Measurements from ENCODE around the gene CD36. TPM values are rescaled to one million over a fixed set of nuclear protein-coding genes. Genes with fewer than 3 reads are reported as not detected.
A peak's percentile ranks its signal among the peaks of the same experiment; 100 is the strongest.

The CD36 gene
- total RNA-seq, 1 experiment from 2014 or later = 0.39 TPM

DNA sequence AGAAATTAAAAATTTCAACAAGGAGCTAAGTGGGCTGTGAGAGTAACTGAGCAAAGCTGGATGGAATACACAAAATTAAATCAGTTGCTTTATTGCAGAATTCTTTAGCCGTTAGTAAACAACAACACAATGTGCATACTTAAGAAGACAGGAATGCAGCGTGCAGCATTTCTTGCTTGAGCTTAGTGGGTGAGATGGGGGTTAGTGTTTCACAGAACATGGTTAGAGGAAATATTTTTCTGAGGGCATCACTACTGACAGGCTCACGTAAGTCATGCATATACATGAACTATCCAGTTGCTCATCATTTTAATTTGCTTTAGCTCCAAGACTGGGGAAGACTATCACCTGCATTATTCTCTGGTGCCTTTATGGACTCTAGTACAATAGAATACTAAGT lies 80.8 kb downstream of the CD36 start:
- Histone ChIP-seq H3K27me3 (replicated peaks; ENCODE audit: insufficient read depth, low read depth, low read length, poor library complexity) (no peaks in the 10 kb centered on the region), H3K4me3 (ENCODE audit: low read depth, low read length, poor library complexity, severe bottlenecking) (no peak overlapping the region), H3K27ac (ENCODE audit: low read depth, low read length, poor library complexity, severe bottlenecking) (no peak overlapping the region), H3K9me3 (ENCODE audit: low read depth, low read length, poor library complexity, severe bottlenecking) (no peaks in the 10 kb centered on the region), H3K4me1 (ENCODE audit: insufficient read depth, low read length, poor library complexity, severe bottlenecking) (peaks cover 23% of the 10 kb centered on the region), H3K36me3 (ENCODE audit: insufficient read depth, low read length, poor library complexity, severe bottlenecking) (no peaks in the 10 kb centered on the region)
- ChIA-PET POLR2A (ENCODE audit: low non-redundant PET) (no interaction called here), CTCF (no interaction called here)
- no peak for DNase-seq (ENCODE audit: low spot score)
- TF ChIP-seq CTCF (conservative IDR thresholded peaks at IDR 0.05; ENCODE audit: low read depth, low read length) = no peak
- no peak for TF ChIP-seq EZH2 (IDR thresholded peaks at IDR 0.05; ENCODE audit: borderline replicate concordance, low read depth, low read length, poor library complexity, severe bottlenecking)
- intact Hi-C loops (cut with micrococcal nuclease; ENCODE audit: unreplicated experiment) = no loop called here
- BruUV-seq (replicated peaks) = no TSS peak

DNA sequence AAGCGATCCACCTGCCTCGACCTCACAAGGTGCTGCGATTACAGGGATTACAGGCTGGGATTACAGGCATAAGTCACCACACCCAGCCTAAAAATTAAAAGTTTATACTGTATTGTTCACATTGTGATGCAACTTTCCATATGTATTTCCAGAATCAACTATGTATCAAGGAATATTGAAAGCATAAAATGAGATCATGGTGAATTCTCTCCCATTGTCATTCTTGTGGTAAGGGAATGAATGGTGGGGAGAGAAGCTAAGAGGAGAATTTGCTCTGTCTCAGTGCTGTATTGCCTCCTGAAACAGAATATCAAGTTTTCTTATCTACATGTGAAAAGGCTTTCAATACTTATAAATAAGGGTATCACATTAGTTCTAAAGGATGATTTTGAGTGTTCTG lies 81.7 kb downstream of the CD36 start:
- Histone ChIP-seq H3K27me3 (replicated peaks; ENCODE audit: insufficient read depth, low read depth, low read length, poor library complexity) (no peaks in the 10 kb centered on the region), H3K4me1 (ENCODE audit: insufficient read depth, low read length, poor library complexity, severe bottlenecking) (peaks cover 31% of the 10 kb centered on the region), H3K36me3 (ENCODE audit: insufficient read depth, low read length, poor library complexity, severe bottlenecking) (no peaks in the 10 kb centered on the region), H3K9me3 (ENCODE audit: low read depth, low read length, poor library complexity, severe bottlenecking) (no peaks in the 10 kb centered on the region), H3K4me3 (ENCODE audit: low read depth, low read length, poor library complexity, severe bottlenecking) (no peak overlapping the region), H3K27ac (ENCODE audit: low read depth, low read length, poor library complexity, severe bottlenecking) (no peak overlapping the region)
- intact Hi-C loops (cut with micrococcal nuclease; ENCODE audit: unreplicated experiment) = no loop called here
- no peak for TF ChIP-seq CTCF (conservative IDR thresholded peaks at IDR 0.05; ENCODE audit: low read depth, low read length)
- no peak for TF ChIP-seq EZH2 (IDR thresholded peaks at IDR 0.05; ENCODE audit: borderline replicate concordance, low read depth, low read length, poor library complexity, severe bottlenecking)
- no peak for DNase-seq (ENCODE audit: low spot score)
- no TSS peak for BruUV-seq (replicated peaks)
- CTCF ChIA-PET = no interaction called here
- POLR2A ChIA-PET (ENCODE audit: low non-redundant PET) = no interaction called here

GRCh38 chr7:80721883-80722615 lies 83.6 kb downstream of the CD36 start:
- ChIA-PET CTCF (no interaction called here), POLR2A (ENCODE audit: low non-redundant PET) (interaction anchor here (0.6 kb wide), 1 partner anchor 180 kb away, joined by 3 read pairs; no protein-coding TSS in a partner anchor)
- BruUV-seq (replicated peaks) = no TSS peak
- no peaks in the 10 kb centered on the region for H3K9me3 ChIP-seq (ENCODE audit: low read depth, low read length, poor library complexity, severe bottlenecking)
- H3K27me3 ChIP-seq (replicated peaks; ENCODE audit: insufficient read depth, low read depth, low read length, poor library complexity) = no peaks in the 10 kb centered on the region
- TF ChIP-seq EZH2 (IDR thresholded peaks at IDR 0.05; ENCODE audit: borderline replicate concordance, low read depth, low read length, poor library complexity, severe bottlenecking) (no peak), CTCF (conservative IDR thresholded peaks at IDR 0.05; ENCODE audit: low read depth, low read length) (no peak)
- DNase-seq (ENCODE audit: low spot score) = peak; percentile 89
- H3K36me3 ChIP-seq (ENCODE audit: insufficient read depth, low read length, poor library complexity, severe bottlenecking) = no peaks in the 10 kb centered on the region
- H3K27ac ChIP-seq (ENCODE audit: low read depth, low read length, poor library complexity, severe bottlenecking) = no peak overlapping the region
- peak overlapping the region; percentile 3 for H3K4me3 ChIP-seq (ENCODE audit: low read depth, low read length, poor library complexity, severe bottlenecking)
- H3K4me1 ChIP-seq (ENCODE audit: insufficient read depth, low read length, poor library complexity, severe bottlenecking) = peaks cover 39% of the 10 kb centered on the region
- intact Hi-C loops (cut with micrococcal nuclease; ENCODE audit: unreplicated experiment) = no loop called here
